HG03095 (cell line): ENCODE measurements around the gene SYF2.
"Not testable (repeated sequence)": the region's sequence is repeated elsewhere in the genome, so short reads cannot be mapped to it uniquely, and the experiment has no call there.

Source experiments
- ATAC-seq: cut with Tn5 transposase; IDR thresholded peaks from one replicate; pipeline ENCODE4 v1.9.1; 2021; ENCODE audit warnings: moderate library complexity; ENCODE audit not compliant: unreplicated experiment

Gene SYF2

DNA sequence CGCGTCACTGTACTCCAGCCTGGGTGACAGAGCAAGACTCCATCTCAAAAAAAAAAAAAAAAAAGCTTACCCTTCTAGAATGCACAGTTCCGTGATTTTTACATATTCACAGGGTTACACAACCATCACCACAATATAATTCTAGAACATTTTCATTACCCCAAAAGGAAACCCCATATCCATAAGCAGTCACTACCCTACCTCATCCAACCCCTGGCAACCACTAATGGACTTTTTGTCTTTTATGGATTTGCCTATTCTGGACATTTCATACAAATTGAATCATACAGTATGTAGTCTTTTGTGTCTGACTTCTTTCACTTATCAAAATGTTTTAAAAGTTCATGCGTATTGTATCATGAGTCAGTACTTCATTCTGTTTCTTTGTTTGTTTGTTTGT lies 22.8 kb downstream of the SYF2 start:
- ATAC-seq = no peak

DNA sequence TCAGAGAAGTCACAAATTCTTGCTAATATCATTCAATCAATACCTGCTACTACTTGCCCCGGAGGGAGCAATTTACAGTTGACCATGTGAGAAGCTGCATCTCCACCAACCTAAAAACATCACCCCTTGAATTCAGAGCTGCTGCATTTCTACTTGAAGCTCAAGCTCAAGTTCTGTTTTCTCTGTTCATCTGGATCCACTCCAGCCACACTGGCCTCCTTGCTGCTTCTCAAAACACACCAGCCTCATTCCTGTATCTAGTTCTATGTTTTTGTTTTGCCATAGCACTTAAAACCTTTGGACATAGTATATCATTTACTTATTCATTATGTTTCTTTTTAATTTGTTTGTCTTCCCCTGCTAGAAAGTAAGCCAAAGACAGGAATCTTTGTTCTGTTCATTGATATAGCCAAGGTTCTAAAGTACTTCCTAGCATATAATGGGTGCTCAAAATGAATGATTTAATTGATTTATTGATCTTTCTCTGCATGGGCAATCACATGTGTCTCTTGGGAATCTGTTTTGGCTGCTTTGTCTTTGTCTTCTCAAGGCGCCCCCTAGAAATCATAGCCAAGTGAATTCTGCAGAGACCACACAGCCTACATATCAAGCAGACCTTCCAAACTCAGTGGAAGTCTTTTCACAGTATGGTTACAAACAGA lies 23.6 kb downstream of the SYF2 start:
- ATAC-seq = no peak

DNA sequence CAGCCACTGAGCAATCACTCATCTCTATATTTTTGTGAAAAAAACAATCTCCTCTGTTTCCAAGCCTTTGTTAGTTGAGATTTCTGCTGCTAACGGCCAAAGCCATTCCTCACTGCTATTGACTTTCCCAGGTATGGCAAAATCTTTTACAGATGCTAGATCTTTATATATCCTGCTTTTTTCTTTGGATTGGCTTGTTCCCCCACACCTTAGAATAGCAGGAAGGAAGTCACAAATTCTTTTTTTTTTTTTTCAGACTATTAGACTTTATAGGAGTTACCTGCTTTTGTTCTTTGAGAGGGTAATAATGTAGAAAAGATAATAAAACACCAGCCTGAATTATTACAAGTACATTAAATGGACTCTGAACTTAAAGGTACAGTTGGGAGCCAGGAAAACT lies 24.2 kb downstream of the SYF2 start:
- ATAC-seq = no peak

DNA sequence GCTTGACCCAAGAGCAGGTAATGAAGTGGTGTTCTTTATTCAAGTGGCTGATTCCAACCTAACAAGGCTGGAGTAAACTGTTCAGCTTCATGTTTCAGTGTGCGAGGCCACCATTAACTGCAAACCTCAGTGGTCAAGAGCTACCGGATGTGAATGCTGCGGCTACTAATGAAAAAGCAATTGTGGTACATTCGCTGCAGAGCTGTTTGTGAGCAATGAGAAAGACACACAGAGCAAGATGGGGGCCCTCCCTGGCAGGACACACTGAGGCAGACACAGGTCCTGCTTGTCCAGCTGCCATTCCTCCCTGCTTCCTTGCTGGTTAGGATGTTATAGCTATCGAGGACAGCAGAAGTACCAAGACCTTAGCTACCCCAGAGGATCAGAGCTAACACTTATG lies 26.1 kb downstream of the SYF2 start:
- no peak for ATAC-seq

DNA sequence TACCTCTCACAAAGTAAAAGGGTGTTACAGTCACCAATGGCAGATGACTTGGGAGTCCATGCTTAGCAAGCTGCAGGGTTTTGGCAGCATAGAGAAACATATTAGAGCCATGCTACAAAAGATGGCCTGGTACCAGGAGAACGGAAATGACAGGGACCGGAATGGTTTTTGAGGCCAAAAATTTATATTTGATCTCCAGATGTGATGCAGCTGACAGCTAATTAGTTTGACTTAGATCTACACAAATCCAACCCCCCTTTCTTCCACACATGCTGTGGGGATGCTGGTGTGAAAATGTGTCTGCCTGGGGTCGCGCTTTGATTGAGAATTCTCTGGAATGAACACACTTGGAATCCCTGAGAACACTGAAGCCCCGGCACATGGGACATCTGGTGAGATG lies 26.5 kb downstream of the SYF2 start:
- ATAC-seq = no peak

DNA sequence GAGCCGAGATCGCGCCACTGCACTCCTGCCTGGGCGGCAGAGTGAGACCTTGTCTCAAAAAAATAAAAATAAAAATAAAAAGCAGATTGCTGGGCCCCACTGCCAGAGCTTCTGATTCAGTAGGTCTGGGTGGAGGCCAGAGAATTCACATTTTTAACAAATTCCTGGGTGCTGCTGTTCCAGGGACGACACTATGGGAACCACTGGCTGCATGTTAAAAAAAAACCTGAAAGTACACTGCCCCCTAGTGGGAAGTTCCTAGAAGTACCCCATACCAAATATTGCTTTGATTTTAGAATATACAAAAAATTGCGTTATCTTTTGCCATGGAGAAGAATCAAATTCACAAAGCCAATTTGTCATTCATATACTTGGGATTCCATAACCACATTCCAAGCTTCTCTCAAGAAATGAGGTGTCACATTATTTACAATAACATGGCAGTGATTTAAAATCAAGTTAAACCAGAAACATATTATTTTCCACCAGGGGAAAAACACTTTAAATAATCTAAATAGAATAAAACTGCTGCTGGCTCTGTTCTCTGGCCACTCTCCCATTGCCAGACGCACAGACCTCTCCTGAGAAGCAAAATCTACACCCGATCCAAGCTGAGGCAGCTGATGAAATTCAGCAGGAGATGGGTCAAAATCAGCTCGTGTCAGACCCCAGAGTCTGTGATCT lies 27.4 kb downstream of the SYF2 start:
- ATAC-seq = no peak

DNA sequence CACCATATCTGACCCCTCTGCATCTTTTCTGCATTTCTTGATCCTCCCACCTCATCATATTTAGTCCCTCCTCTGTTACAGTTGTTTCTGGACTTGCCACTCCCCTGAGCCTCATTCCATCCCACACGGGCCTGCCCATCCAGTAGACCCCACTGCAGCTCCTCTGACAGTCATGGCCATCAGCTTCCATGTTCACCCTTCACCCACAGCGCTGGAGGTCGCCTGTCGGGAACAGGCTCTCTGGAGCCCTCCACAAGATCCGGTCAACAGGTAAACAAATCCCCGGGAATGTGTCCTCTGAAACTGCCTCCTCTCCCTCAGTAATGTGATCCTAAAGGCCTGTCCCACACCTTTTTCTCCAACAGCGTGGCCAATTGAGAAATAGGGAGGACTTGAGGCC lies 31.3 kb downstream of the SYF2 start:
- ATAC-seq = no peak

DNA sequence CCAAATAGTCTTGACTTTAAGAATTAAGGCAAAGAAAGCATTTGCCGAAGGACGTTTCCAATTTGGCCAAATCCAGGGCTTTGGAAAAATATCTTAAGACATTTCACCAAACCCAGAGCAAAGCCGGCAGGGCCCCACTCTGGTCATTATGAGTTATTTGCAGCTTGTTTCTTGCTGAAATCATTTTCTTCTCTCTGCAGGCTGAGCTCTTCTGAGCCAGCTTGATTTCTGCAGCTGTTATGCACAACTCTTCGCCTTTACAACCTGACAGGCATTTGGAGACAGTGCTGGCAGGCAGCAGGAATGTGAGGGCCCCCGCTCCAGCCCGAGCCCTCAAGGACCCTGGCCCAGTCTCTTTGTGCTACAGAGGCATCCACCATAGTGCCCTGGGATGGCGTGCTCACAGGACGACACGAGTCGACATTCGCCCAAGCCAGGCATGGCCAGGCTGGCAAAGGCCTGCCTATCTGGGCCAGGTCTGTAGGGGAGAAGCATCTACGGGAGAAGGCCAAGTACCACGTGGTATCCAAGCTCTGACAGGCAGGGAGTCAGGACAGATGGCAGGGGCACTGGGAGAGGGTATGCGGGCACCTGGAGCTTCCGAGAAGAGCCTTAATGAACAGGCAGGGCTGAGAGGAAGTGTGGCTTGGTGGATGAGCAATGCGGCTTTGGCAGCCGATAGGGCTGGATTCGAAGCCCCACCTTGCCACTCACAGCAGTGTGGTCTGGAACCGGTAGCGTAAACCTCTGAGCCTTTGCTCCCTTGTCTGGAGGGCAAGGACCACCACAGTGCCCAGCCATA lies 32.3 kb downstream of the SYF2 start:
- ATAC-seq = no peak

DNA sequence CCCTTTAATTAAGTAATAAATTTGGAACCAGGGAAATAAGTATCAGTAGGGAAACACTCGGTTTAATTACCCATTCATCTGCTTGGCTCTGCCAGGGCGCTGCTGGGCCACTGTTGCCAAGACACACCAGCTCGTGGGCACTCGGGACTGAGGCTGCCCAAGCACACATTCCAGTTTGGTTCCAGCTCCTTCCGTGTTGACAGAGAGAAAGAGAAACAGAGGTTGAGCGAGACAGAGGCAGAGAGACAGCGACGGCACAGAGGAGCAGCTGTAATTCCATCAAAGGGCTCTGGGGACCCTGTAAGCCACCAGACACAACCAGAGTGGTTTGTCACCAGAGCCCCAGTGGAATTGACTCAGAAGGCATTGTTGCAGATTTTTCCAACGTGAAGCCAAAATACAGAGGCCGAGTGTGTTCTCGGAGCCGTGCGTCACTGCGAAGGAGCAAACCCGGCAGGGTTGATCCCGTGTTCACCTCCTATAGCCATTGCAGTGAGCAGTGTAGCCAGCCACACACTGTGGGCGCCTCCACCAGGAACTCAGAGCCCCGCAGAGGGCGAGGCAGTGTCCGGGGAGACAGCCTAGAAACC lies 33.5 kb downstream of the SYF2 start:
- ATAC-seq = no peak

DNA sequence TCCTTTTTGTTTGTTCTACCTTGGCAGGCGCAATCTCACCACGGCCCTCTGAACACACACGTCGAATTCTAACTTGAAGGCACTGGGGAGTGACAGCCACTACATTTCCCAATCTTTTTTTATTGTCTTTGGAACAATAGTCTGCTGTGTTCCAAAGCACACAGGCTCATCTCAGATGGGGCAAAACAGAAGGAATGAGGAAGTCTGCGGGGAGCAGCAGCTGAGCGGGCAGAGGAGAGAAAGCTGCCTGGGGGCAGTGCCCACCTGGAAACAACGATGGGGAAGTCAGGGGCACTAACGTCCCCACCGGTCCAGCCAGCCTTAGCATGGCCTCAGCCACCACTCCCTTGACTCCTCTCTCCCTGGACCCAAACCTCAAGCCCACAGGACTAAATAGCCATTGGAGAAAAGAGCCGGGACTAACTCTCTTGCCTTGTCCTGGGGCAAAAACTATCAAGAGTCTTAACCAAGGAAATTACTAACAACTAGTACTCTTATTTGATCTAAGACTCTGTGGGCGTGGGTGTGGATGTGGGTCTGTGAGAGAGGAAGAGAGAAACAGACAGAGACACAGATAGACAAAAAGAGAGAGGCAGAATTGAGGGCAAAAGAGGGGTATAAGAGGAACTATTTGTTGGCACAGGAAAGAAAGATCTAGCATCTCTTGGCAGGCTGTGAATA lies 34.2 kb downstream of the SYF2 start:
- no peak for ATAC-seq

DNA sequence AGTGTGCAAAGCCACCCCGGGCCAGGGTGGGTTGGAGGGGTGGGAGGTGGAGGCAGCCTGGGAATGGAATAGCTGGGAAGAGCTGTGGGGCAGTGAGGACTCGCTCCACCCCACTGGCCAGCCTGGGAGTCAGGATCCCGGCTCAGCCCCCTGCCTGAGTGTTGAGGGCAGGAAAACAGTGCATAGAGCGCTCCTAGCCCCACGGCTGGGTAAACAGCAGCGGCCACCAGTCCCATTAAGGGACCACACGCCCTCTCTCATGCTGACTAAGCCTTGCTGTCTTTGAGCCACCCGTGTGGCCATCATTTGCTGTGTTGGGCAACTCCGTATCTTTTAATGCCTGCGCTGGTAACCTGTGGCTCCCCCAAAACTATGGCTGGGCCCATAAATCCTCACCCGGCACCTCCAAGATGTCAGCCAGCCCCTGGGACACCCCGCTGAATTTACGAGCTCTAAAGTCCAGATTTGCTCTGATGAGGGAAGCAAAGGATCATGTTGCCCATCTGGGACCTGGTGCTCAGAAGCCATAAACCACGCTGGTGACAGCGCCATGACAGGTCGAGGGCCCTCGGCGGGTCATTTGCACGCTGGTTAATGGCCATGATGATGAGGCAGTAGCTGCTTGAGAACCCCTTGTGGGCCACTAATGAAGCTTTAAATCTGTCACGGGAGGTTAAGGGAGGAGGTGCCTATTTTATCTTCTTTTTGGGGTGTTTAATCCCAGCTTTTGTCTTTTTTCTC lies 34.9 kb downstream of the SYF2 start:
- ATAC-seq = no peak

DNA sequence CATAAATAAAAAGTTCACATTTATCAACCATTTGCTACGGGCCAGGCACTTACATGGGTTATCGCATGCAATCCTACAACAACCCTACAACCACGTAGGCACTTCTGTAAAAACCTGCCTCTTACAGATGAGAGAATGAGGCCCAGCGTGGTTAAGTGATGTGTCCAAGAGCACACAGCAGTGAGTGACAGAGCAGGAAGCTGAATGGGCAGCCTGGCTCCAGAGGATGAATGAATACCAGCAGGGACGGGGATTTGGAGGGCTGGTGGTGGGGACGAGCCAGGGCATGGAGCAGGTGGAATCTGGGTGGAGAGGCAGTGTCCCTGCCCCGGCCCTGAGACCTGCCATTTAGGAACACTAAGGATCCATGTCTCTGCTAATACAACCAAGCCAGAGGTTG lies 35.5 kb downstream of the SYF2 start:
- ATAC-seq = no peak

DNA sequence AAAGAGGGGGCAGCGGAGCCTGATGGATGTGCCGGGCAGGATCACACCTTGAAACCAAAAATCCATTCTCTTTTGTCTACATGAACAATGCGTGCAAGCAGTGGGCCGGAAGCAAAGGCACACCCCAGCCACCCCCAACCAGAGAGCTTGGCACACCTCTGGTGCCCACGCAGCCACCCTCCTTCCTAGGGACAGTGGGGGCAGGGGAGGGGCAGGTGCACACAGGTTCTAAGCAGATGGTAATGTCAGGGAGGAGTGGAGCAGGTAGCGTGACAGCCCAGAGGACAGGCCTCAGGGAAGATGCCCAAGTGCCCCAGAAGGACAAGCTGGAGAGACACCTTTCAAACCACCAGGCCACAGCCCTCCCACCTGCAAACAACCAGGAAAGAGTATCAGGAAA lies 36.5 kb downstream of the SYF2 start:
- ATAC-seq = no peak

DNA sequence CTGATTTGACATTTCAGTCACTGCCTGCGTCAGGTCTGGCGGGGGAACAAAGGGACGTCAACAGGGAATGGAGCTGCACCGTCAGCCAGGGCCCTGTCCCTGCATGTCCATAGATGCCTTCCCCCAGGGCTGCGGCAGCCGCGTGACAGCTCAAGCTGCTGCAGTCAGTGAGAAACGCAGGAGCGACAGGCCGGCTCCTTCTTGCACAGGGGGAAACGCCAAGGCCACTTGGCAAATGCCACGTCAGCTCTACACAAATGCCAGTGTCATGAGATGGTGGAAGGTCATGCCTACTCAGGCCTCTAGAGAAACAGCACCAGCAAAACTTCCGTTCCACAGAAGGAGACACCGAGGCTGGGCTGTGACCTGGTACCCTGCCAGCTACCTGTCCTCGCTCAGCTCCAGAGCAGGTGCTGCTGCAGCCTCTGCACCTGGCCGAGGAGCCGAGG lies 37.7 kb downstream of the SYF2 start:
- no peak for ATAC-seq

DNA sequence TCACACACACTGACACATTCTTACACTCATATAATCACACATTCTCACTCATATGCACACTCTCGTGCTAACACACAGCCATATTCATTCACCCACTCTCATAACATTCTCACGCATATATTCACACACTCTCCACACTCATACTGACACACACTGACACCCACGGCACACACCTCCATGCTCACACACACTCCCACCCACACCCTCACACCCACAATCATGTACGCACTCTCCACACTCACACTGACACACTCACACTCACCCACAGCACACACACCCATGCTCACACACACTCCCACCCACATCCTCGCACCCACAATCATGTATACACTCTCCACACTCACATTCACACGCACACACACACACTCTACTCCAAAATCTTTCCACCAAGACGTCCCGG lies 38.2 kb downstream of the SYF2 start:
- ATAC-seq = no peak

DNA sequence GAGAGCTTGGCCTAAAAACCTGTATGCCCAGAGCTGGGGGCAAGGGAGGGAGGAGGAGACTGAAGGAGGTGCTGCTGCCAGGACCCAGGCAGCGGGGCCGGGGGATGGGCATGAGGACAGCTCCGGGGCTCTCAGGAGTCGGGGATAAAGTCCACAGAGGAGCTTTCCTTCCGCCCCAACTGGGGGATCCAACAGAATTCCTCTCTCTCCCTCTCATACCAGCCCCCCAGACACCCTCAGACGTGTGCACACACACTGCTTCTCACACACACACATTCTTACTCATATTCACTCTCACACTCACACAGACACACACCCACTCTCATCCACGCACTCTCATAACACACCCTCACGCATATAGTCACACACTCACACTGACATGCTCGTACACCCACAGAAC lies 39.1 kb downstream of the SYF2 start:
- ATAC-seq = no peak

DNA sequence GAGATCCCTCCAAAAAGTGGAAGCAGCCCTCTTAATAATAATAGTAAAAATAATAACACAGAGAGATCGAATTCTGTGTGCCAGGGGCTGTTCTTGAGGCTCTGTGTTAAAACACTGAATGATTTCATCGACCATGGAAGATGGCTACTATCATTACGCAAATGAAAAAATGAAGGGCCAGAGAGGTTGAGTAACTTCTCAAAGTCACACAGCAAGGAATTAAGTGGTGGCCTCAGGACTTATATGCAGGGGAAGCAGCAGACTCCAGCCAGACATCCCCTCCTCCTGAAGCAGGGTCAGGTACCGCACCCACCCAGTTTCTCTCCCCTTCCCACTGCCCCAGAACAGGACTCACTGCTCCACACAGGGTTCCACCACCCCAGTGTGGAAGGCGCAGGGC lies 40.1 kb downstream of the SYF2 start:
- no peak for ATAC-seq

DNA sequence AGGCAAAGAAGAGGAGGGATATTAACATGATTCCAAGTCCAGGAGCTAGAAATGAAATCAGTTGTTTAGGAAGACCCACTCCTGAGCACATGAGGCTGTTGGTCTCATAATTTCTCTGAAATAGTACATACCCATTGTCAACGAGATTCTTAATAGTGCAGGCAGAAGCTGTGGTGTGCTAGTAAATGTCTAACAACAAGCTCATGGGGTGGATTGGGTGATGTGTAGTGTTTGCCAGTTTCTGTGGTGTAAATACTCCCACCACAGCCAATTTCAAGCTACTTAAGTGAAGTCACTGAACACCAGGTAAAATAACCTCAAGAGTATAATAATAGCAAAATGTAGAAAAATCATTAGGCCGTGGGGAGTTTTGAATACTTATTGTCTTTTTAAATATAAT lies 42.0 kb downstream of the SYF2 start:
- no peak for ATAC-seq

DNA sequence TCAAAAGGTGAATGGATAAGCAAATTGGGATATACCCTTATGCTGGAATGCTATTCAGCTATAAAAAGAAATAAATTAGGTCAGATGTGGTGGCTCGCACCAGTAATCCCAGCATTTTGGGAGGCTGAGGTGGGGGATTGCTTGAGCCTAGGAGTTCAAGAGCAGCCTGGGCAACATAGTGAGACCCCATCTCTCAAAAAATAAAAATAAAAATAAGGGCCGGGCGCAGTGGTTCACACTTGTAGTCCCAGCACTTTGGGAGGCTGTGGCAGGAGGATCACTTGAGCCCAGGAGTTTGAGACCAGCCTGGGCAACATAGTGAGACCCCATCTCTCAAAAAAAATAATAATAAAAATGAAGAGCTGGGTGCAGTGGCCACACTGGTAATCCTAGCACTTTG lies 44.4 kb downstream of the SYF2 start:
- not testable (repeated sequence) for ATAC-seq

DNA sequence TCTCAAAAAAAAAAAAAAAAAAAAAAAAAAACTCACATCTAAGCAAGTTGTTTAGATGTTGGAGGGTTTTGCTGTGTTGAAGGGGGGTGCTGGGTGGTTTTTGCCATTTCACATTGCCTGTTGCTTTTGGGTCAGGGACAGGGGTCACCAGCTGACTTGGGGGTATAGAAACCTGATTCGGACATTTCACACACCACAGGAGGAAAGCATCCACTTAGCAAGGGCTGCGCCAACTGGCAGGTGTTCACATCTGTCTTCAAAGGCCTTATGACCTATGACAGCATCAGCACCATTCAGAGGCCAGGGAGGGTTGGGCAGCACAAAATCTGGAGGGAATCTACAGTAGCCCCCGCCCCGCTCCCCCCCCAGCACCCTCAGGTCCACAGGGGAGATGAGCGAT lies 45.2 kb downstream of the SYF2 start:
- no peak for ATAC-seq
